Measurements from ENCODE around the gene SORCS1.

Gene SORCS1

DNA sequence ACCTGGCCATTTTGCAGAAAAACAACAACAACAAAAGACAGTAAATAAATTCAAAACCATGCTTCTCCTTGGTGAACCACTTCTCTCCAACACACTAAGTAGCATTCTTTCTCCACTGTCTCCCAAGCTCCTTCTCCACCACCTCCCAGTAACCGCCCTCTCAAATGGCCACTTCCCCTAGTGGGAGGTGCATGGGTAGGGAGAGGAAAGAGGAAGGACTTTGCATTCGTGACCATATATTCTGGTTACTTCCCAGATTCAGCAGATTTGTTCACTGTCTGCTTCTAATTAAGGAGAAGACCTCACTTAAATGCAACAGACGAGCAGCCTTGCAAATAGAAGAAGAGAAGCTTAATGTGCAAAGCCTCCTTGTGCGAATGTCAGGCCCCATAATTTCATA, 166.8 kb downstream of the SORCS1 start:
- in situ Hi-C loops (cut with HindIII; ENCODE audit: low sequenced_read_pairs) = no loop called here

DNA sequence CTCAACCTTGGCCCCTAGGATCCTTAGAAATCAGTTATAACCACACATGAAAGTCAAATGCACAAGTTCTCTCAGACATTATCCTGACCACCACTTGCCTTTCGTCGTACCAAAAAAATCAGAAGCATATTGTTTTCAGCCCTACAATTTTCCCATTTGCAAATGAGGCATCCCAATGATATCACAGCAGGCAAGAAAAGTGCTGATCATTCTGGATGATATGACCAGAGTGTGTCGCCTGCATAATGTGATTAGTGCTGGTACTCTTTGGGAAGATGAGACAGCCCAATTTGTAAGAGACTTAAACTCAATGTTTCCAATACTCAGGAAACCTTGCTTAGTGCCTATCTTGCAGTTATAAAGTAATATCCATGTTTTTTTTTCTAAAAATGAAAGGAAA, 168.0 kb downstream of the SORCS1 start:
- in situ Hi-C loops (cut with HindIII; ENCODE audit: low sequenced_read_pairs) = no loop called here

DNA sequence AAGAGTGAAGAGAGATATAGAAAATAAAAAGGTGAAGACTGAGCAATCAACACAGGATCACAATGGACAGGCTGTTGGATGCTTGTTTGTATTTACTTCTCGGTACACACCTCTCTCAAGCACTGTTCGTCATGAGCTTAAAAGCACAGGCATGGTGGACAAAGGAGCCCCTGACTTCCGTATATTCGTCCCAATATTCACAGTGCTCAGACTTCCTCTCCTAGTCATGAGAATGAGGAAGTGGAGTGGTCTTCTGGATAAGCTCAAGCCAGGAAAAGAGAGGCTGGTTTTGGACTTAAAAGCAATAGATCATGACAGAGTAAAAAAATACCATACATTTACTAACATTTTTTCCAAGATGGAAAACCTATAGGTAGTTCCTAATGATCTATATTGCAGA, 172.5 kb downstream of the SORCS1 start:
- in situ Hi-C loops (cut with HindIII; ENCODE audit: low sequenced_read_pairs) = no loop called here

DNA sequence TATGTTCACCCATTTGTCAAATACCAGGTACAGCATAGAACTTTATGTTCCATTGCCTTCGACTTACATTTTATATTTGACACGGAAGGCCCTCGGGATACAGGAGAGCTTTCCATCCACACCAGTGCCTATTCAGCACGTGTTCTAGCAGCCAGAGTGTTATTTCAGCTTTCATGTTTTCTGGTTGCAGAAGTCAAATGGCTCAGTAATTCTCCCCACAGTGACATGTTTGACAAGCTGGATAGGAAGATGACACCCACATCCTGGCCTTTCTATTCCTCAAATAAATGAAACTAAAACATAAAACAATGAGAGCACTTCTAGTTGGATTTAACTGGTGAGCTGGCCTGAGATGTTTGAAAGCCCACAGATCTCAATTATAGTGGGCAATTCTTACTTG, 173.4 kb downstream of the SORCS1 start:
- in situ Hi-C loops (cut with HindIII; ENCODE audit: low sequenced_read_pairs) = no loop called here

DNA sequence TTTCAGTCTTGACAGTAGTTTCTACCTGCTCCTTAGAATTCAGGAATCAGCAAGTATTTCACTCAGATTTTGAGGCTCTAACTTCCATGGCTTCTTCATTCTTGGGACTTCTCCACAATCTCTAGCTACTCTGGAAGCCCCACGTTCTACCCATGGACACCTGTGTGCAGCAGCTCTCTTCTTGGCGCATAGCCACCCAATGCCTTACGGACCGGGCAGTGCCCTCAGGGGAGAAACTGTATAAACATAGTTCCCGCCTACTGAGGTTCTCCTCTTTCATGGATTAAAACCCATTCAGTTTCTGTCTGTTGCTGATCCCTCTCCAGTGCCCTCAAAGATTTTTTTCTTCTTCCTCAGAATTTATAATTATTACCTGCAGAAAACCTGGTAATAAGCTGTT, 177.1 kb downstream of the SORCS1 start:
- in situ Hi-C loops (cut with HindIII; ENCODE audit: low sequenced_read_pairs) = no loop called here

DNA sequence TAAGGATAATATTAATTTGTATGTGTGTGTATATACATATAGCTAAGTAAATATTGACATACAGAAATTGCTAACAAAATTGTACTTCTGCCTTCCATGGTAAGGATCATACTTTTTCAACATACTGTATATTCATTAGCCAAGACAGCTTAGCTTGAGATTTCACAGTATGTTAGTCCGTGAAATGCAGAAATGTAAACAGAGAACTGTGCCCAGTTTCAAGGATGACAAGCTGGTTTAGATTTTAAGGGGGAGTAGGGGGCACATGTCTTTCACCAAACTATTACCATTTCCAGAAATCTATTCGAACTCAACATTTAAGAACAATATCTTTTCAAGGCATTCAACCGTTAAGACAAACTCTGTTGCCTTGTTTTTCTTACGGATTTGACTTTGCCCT, 182.2 kb downstream of the SORCS1 start:
- in situ Hi-C loops (cut with HindIII; ENCODE audit: low sequenced_read_pairs) = no loop called here

DNA sequence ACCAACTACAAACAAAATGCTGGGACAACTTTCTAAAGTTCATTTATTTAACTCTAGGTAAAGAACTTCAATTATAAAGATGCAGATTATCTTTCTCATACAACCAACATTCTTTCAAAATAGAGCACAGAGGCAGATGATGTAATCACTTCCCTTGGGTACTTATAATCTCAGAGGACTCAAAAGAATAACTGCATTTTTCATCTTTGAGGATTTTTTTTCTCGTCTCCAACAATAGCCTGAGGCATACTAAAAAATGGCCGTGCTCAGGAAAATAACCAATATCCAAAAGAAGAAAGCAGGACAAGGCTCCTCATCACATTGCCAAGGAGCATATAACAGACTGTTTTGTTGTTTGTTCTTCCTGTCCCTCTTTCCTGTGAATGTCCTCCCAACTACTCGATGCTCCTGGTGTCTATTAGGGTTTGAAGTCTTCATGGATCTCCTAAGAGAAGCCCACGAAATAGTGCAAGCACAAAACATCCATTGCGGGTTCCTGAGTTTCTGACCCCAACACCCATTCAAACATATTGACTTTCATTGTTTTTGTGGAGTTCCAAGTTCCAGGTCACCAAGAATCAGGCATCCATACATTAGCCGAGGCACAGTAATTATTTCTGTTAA, 182.9 kb downstream of the SORCS1 start:
- in situ Hi-C loops (cut with HindIII; ENCODE audit: low sequenced_read_pairs) = no loop called here

DNA sequence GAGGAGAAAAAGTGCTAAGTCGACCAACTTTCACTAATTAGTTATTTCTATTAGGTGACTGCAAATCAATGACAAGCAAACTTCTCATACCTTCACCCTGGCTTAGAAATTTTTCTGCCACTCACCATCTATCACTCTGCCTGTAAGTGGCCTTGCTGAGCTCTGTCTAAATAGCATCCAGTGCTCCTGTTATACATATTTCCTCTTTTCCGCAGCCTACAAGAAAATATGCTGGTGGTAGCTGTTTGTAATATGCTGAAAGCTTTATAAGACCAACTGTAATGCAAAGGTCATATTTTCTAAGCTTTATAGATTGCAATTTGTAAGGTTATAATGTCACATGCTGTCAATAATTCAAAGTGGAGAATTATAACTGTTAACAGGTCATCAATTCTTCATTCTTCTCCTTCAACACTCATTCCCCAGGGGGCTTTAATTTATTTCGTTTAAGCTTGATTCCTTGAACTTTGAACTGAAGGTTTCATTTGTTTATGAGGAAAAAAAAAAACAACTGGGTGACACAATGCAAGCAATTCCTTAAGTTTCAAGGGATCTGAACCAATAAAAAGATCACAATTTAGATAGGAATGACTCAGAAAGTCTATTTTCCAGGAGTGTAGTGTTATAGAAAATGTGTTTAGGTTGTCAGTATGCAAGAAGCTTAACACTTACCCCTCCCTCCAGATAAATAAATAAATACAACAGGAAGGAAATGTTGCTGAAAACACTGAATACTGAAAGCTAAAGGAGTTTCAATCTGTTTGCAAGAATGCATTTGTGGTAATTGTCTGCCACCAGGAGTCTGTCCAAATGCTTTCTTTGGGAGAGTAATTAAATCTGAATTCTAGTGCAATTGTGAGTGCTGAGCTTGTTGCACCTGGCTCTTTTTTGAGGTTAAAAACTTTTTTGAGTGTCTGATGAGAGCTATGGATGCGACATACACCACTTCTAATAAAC, 183.7 kb downstream of the SORCS1 start:
- in situ Hi-C loops (cut with HindIII; ENCODE audit: low sequenced_read_pairs) = no loop called here

DNA sequence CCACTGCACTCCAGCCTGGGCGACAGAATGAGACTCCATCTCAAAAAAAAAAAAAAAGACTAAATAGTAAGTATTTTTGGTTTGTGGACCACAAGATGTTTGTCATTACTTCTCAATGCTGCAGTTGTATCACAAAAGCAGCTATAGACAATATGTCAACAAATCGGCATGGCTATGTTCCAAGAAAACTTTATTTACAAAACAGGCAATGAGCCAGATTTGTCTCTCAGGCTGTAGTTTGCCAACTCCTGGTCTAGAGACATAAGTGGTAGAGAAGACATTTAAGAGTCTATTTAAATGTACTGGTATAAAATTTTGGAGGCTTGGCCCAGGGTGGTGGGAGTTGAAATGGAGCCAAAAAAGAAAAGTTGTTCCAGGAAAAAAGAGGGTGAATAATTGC, 185.8 kb downstream of the SORCS1 start:
- in situ Hi-C loops (cut with HindIII; ENCODE audit: low sequenced_read_pairs) = no loop called here

DNA sequence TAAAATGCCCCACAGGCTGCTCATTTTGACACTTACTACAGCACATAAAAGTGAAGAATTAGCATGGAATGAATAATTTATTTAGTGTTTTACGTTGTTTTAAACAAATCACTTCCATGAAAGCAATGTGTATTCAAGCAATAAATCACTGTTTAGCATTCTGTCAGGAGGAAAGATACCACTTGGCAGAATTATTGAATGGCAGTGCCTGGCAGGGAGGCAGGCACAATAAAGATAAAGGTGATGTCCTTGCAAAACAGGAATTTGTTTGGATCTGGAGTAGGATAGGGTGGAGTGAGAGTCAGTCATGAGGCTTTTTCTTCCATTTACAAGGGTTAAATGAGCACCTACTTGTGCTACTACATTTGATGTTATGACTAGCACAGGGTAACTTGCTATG, 190.8 kb downstream of the SORCS1 start:
- in situ Hi-C loops (cut with HindIII; ENCODE audit: low sequenced_read_pairs) = no loop called here

DNA sequence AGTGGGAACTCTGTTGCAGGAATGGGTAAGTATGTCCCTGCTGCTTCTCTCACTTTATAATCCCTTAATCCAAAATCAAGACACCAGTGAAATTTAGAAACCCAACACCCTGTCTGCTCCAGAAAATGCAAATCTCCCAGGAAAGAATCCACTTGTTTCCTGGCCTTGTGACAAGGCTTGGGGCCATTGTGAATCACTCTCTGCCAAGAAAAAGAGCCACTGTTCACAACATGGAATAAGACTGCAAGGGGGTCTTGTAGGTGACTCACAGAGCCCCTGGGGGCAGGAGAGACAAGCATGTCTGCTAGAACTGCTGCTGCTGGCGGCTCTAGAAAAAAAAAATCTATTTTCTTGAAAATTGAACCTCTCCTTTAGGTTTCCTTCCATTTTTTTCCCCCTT, 191.2 kb downstream of the SORCS1 start:
- in situ Hi-C loops (cut with HindIII; ENCODE audit: low sequenced_read_pairs) = no loop called here

DNA sequence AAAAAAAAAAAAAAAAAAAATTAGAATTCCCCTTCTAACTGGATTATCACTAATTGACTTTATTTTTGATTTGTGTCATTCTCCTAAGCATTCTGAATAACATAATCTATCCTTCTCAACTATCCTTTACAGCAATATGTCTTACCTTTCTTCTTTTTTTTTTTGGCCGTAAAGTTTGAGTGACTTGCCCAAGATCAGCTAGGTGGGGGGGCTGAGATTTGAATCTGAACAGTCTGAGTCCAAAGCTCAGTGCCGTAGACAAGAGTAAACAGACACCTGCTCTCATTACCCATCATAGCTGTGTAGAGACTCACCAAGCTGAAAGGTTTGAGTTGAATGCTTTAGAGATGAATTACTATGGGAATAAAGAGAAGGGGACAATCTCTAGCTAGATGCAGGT, 192.1 kb downstream of the SORCS1 start:
- in situ Hi-C loops (cut with HindIII; ENCODE audit: low sequenced_read_pairs) = no loop called here

DNA sequence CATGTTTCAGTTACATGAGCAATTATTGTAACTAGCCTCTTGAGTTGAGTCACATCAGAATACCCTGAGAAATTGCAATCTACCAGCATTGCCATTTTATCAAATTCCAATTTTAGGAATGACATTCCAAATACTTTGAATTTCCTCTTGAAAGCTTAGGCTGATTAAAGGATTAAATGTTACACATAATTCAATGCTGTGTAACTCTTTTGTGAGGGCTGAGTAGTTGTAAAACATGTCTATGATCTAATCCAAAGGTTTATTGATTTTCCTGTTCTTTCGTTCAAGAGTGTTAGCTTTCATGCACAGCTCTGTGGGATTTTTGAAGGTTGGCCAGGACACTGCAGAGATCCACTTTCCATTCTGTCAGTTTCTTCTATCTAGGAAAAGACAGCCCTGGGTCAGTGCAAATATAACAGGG, 193.1 kb downstream of the SORCS1 start:
- in situ Hi-C loops (cut with HindIII; ENCODE audit: low sequenced_read_pairs) = no loop called here

DNA sequence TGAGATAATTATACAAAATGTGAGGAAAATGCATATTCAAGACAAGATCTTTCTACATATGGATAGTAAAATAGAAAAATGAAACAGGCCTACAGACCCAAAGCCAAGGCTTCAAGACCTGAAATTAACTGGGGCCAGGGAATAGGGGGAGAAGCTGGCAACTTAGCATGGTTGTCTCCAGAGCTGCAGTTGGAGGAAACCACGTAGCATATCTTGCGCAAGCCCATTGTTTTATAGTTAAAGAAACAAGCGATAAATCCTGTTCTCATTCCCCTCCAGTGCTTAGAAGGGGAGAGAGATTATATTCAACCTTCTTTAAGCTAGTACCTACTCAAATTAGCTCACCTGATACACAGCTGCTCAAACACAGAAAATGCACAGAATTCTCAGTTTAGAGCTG, 197.1 kb downstream of the SORCS1 start:
- in situ Hi-C loops (cut with HindIII; ENCODE audit: low sequenced_read_pairs) = no loop called here

DNA sequence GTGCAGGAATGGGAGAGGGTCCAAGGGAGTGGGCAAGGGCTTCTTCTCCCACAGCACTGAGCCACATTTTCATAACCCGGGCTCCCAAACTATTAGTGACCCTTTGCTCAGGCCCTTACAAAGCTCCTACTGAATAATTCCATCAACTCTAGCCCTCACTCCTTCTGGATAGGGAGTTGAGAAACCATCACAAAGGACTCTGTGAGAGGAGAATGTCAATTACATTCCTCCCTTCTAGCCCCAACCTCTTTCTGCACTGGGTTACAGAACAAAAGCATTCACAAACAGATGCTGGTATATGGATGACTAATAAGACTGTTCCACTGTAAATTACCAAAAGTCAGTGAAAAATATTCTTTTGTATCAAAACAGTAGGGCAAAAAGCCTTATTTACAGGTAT, 203.7 kb downstream of the SORCS1 start:
- in situ Hi-C loops (cut with HindIII; ENCODE audit: low sequenced_read_pairs) = no loop called here

DNA sequence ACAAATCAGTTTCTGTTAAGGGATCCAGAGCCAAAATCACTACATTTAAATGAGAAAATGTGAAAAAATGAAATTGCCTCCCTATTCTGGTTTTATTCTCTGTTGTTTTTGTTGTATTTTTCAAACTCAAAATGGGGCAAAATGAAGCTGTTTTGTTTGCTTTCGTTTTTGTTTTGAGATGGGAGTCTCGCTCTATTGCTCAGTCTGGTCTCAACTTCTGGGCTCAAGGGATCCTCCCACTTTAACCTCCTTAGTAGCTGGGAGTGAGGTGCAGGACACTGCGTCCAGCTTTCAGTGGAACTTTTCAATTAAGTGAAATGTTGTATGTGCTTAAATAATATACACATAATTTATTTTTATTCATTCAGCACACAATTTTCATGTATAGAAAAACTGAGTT, 205.0 kb downstream of the SORCS1 start:
- in situ Hi-C loops (cut with HindIII; ENCODE audit: low sequenced_read_pairs) = no loop called here

DNA sequence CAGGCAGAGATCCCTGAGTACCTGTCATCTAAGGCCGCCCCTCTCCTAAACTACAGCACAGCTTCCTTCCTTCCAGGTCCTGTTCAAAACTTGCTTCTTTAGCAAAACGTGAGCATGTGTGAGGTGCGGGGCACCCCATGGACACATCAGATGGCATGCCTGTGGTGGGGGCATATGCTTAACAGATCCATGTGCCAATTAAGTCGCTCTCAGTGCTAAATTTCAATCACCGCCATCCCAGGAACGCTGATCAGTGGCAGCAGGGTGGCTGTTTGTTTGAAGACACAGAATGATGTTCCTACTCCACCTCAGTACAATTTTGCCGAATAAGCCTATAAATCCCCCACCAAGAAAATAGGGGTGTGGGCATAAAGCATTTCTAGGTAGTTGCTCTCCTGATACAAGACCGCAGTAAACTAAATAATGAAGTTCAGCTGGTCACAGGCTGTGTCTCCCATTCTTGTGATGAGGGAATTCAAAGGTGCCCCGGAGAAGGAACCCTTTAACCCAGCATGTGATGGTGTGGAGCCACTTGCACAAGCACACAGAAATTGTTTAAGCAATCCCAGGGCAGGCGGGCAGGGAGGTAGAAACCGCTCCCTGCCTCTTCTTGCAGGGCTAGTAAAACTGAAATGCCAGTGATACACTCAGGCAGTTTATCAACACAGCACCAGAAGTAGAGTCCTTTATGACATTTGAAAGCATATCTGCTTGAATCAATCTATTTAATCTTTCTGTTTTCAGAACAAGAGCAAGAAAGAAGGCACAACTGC, 205.7 kb downstream of the SORCS1 start:
- in situ Hi-C loops (cut with HindIII; ENCODE audit: low sequenced_read_pairs) = no loop called here

DNA sequence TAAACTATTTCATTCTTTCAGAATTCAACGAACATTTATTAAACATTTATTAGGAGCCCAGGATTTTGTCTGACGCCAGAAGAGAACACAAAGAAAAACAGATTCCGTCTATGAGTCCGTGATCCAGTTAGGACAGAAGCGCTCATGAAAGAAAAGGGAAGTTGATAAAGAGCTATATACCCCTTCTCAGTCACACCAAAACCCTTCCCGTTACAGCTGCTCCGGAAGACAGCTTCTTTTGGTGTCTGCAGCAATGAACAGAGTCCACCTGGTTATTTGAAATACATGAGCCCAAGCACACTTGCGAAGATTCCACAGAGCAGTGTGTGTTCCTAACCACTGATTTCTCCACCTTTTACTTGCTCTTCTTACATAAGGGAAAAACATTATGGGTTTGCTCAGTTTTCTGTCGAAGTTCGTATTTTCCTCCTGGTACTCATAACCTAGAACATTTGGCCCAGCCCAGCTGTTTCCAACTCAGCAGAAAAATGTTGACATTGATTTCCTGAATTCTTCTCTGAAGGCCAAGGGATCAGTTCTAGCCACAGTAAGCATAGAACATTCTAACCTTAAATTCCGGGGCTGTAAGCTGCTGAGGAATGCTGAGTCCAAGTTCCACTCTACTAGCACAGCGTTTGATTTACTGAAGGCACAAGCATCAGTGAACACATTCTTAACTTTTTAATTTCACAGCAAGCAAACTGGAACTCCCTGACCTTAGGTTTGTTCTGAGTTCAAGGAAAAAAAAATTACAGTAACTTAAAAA, 206.5 kb downstream of the SORCS1 start:
- in situ Hi-C loops (cut with HindIII; ENCODE audit: low sequenced_read_pairs) = no loop called here

DNA sequence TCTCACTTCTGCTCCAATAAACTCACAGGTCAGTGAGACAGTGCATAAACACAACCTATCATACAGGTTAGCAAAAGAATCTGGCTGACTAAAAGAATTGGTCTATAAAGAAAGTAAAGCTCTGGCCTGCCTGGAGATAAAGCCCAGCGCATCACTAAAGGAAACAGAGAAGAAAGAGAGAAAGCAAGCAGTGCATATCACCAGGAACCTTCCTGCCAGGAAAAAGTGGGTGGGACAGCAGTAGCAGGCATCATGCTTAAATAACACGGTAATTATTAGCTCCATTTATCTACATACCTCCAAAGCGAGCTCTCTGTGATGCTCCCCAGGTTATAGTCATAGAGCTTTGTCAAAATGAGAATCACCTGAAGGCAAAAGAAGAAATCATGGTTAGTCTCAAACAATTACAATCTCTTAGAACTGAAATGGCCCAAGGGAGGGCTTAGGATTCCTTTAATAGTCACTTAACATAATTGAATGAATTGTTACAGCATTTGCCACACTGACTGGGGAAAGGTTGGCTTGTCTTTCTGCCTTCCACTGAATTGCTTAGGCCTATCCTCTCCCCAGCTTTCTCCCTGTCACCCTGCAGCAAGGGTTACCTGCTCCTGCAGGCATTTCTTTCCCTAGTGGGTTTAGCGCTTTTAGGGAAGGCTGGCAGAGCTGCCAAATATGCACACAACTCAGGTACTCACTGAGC, 208.1 kb downstream of the SORCS1 start:
- in situ Hi-C loops (cut with HindIII; ENCODE audit: low sequenced_read_pairs) = no loop called here

DNA sequence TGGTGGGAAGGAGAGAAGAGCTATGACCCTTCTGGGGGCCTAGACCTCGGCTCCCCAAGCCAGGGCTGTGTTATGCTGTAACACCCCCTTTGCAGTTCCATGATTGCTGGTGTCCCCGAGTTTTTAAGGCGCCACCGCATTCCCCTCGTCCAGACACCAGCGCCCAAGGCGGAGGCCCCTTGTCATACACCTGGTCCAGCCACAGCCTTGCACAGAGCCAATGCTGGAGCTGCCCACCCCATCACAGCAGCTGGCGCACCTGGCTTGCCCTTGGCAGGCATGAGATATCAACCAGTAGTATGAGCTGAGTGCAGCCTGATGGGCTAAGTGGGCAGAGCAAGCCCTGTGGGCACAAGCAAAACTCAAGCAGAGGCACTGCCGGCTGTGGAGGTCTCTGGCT, 209.4 kb downstream of the SORCS1 start:
- in situ Hi-C loops (cut with HindIII; ENCODE audit: low sequenced_read_pairs) = no loop called here
